ENCODE data around the gene HHATL.

- TF ChIP-seq POLR2AphosphoS5 (IDR thresholded peaks at IDR 0.05) (no peak), CTCF (IDR thresholded peaks at IDR 0.05 in 8 of 11, conservative IDR thresholded peaks at IDR 0.05 in 3 of 11) (no peak)
Observed at GRCh38 chr3:42732829-42733459, 30.3 kb upstream of the HHATL start.
